Measurements from ENCODE around the gene SEMA5A.

DNA sequence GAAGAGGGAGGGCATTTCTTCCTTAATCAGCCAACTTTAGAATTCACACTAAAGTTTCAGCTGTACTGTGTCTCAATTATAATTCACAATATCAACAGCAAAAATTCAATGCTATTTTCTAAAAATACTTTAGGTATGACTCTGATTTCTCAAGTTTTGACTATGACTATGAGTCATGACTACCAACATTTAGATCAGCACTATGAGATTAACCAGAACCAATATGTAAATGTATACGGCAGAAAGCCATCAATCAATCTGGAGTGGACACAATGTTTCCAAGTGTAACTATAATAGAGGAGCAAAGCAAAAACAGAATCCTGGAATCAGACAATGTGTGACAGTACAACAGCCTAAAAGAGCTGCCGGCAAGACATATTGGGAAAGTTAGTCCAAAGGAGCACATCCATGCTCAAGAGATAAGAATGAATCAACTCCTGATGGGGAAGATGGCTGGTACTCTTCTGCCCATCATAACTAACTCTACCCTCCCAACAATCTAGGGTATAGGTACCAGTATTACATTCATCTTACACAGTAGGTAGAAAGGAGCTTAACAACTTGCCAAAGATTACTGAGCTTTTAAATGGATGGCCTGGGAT, 294.4 kb downstream of the SEMA5A start:
- no peak for TF ChIP-seq POLR2A (IDR thresholded peaks at IDR 0.05; ENCODE audit: low read length)
- TF ChIP-seq GATA1 (IDR thresholded peaks at IDR 0.05; ENCODE audit: low read depth, low read length) = no peak

All from erythroblast (primary cell).